H1 (cell line): ENCODE data around the gene TAGLN2.

Experiments
- CTCF ChIP-seq, 3 experiments: IDR thresholded peaks; 1 replicate in 2 of 3; 2 replicates in 1 of 3; pipeline versions ENCODE4 v1.5.1 to v1.6.1; 2011; ENCODE audit warnings: low read length in 3 of 3, mild to moderate bottlenecking in 3 of 3, inconsistent platforms in 2 of 3, low read depth in 1 of 3, moderate library complexity in 1 of 3; ENCODE audit not compliant: insufficient read depth in 1 of 3; ENCODE audit errors: control extremely low read depth in 1 of 3
- KDM5A ChIP-seq: fragments of 200-600 bp; IDR thresholded peaks from 2 replicates; pipeline ENCODE4 v1.7.1; 2012; ENCODE audit warnings: mild to moderate bottlenecking, low read length, inconsistent platforms, mixed read lengths
- POLR2AphosphoS5 ChIP-seq: IDR thresholded peaks from 2 replicates; pipeline ENCODE4 v1.6.1; 2011; ENCODE audit warnings: low read depth, low read length

GRCh38 chr1:159952932-159953331 lies 27.6 kb upstream of the TAGLN2 start:
- TF ChIP-seq POLR2AphosphoS5 (no peak), KDM5A (no peak), CTCF (IDR thresholded peaks at IDR 0.05; ENCODE audit: control extremely low read depth in 1 of 3, insufficient read depth in 1 of 3, low read depth in 1 of 3, low read length in 3 of 3) (no peak)
